Fibroblast of skin of back (primary cell): ENCODE measurements around the gene DNAH10. TPM values are rescaled to one million over a fixed set of nuclear protein-coding genes. Genes with fewer than 3 reads are reported as not detected.

Experiments
- DNase-seq: peaks from one replicate; pipeline ENCODE4 v3.0.0-alpha.2; 2013
- polyA plus RNA-seq, 2 experiments: library from polyadenylated mRNA; unstranded; fragments of 120-200 nt; gene quantifications; one replicate each; pipeline ENCODE4 v1.2.1, GENCODE V29; 2013; ENCODE audit not compliant: insufficient read length in 2 of 2

Gene DNAH10, protein sequence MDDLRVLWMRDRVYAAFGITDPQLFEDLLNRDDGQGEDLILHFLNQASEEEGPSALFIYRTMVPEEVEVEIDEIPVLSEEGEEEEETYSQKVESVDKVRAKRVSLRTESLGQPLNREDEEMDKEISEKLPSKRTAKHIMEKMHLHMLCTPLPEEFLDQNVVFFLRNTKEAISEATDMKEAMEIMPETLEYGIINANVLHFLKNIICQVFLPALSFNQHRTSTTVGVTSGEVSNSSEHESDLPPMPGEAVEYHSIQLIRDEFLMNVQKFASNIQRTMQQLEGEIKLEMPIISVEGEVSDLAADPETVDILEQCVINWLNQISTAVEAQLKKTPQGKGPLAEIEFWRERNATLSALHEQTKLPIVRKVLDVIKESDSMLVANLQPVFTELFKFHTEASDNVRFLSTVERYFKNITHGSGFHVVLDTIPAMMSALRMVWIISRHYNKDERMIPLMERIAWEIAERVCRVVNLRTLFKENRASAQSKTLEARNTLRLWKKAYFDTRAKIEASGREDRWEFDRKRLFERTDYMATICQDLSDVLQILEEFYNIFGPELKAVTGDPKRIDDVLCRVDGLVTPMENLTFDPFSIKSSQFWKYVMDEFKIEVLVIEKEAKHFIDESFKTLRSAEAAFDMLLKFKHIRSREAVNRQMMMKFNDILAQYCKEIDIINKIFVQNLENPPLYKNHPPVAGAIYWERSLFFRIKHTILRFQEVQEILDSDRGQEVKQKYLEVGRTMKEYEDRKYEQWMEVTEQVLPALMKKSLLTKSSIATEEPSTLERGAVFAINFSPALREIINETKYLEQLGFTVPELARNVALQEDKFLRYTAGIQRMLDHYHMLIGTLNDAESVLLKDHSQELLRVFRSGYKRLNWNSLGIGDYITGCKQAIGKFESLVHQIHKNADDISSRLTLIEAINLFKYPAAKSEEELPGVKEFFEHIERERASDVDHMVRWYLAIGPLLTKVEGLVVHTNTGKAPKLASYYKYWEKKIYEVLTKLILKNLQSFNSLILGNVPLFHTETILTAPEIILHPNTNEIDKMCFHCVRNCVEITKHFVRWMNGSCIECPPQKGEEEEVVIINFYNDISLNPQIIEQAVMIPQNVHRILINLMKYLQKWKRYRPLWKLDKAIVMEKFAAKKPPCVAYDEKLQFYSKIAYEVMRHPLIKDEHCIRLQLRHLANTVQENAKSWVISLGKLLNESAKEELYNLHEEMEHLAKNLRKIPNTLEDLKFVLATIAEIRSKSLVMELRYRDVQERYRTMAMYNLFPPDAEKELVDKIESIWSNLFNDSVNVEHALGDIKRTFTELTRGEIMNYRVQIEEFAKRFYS (N-terminal part only)
- polyA plus RNA-seq (2013, experiment 1 of 2; ENCODE audit: insufficient read length): 2.8 TPM
- 2.2 TPM for polyA plus RNA-seq (2013, experiment 2 of 2; ENCODE audit: insufficient read length)

DNA sequence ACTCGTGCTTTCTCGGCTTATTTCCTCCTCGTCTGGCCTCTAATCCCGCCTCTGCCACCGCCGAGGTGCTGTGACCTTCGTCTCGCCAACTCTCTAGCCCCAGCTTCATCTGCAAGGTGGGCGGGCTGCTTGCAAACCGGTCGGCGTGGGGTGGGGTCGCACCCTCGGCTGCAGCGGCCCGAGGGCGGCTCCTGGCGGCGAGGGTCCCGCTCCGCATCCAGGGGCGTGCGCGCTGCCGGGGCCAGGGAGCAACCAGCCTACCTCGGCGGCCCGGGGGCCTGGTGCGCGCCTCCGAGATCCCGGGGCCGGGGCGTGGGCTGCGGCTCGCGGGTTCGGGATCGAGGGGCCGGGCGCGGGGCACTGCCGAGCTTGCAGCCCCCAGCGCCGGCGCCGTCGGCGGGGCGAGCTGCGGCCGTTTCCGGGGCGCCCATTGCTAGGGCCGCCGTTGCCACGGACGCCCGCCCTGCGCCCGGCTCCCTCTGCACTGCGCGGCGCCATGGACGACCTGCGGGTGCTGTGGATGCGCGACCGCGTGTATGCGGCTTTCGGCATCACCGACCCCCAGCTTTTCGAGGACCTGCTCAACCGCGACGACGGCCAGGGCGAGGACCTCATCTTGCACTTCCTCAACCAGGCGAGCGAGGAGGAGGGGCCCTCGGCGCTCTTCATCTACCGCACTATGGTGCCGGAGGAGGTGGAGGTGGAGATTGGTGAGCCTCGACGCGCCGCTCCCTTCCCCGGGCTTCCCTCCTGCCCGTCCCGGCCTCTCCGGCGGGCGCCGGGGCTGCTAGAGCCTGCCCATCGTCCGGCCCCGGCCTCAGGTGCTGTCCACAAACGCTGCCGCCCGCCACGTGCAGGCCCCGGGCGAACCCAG lies at the start of gene DNAH10:
Gene DNAH10, plus strand, starts transcription at position 461 of the 874 bp plus-strand sequence. Its CDS starts 36 bp downstream, at position 497.
- peak; percentile 11 for DNase-seq

DNA sequence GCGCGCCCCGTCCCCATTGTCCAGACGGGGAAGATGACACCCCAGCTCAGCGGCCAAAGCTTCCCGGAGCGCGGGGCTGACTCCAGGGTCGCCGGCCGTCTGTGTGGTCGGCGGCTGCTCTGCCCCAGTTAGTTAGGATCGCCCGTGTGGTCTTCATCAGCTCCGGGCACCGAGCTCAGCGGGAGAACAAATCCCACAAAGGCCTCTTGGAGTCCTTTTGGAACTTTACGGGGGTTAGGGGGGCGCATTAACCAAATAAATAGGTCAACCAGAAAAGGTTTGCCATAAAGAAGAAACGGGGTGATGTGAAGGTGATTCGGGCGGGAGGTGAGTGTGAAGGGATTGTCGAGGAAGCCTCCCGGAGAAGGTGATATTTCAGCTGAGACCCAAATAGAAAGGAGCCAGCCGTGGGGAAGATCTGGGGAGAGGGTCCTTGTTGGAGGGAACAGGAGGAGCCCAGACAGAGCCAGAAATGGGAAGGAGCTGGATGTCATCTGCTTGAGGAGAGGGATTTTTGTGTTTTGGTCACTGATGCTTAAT lies 49.3 kb upstream of the DNAH10 start:
- peak; percentile 3 for DNase-seq

GRCh38 chr12:123713398-123713797 lies 48.7 kb upstream of the DNAH10 start:
- DNase-seq: no peak

DNA sequence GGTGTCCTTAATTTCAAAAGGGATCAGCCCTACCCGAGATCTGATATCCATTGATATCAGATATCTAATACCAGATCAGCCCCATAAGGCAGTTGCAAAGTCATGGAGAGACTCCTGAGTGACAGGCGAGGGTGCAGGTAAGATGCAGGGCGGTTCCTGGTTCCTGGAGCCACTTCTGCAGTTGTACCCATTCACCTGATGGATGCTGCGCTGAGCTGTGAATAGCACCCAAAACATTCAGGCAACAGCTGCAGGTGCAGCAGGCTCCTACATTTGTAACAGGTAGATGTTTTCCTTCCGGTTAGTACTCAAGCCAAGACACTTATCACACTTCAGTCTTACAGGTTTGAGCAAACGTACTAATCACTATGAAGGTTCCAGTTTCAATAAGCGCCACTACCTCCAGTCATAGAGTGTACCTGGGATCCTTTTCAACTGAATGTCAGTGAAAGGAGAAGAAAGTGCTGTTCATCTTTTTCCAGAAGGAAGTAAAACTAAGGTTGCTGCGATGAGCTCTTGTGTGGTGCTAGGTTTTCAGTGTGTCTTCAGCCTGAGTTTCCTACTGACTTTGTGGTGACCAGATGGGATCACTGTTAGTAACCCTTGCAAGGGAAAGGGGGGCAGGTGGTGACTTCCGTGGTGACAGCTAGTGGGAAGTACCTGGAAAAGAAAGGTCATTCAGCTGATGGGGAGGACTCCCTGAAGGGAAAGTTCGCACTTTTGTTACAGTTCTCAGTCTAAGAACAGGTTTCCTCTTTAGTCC lies 48.1 kb upstream of the DNAH10 start:
- no peak for DNase-seq

- DNase-seq: no peak
Measured at GRCh38 chr12:123715195-123715594, 46.9 kb upstream of the DNAH10 start.

DNA sequence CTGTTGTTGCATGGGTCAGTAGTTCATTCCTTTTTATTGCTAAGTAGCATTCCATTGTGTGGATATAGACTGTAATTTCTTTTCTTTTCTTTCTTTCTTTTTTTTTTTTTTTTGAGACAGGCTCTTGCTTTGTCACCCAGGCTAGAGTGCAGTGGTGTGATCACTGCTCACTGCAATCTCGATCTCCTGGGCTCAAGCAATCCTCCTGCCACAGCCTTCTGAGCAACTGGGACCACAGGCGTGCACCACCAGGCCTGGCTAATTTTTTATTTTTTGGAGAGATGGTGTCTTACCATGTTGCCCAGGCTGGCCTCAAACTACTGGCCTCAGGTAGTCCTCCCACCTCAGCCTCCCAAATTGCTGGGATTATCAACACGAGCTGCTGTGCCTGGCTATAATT lies 44.8 kb upstream of the DNAH10 start:
- DNase-seq: no peak

DNA sequence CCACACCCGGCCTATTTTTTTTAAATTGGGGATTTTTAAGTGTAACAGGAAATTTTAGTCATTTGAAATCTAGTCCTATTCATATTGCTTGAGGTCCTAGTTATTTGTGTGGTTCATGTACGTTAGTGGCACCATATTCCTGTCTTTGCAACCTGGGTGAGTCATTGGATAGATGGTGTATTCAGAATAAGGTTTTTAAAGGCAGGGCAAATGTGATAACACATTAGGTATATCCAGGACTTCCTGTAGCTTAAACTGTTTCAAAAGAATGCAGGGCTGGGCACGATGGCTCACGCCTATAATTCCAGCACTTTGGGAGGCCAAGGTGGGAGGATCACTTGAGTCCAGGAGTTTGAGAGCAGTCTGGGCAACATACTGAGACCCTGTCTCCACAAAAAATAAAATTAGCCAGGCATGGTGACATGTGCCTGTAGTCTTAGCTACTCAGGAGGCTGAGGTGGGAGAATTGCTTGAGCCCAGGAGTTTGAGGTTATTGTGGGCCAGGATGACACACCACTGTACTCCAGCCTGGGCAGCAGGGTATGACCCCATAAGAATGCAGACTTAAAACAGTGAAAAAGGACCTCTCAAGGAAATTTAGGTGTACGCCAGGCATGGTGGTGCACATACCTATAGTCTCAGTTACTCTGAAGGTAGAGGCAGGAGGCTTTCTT lies 41.8 kb upstream of the DNAH10 start:
- DNase-seq: no peak

DNA sequence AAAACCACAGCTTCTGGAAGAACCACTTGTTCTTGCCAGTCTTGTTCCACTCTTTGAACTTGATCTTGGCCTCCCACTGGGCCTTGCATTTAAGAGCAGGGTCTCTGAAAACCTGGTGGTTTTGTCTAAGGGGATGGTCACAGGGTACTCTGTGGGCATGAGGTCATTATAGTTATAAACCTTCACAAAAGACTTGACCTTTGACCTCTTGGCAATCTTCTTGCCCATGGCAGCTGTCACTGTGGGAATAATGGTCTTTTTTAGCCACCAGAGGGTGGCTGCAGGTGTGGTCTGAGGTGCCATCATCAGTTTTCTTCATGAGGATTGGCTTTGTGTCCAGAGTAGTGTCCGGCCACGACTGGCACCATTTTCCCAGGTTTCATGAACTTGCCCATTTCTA lies 40.9 kb upstream of the DNAH10 start:
- DNase-seq: no peak

- no peak for DNase-seq
Measured at GRCh38 chr12:123723011-123723410, 39.1 kb upstream of the DNAH10 start.

- DNase-seq: no peak
Measured at GRCh38 chr12:123723765-123724164, 38.3 kb upstream of the DNAH10 start.

GRCh38 chr12:123726244-123726643 lies 35.9 kb upstream of the DNAH10 start:
- no peak for DNase-seq

- DNase-seq: no peak
Measured at GRCh38 chr12:123726962-123727361, 35.1 kb upstream of the DNAH10 start.

- no peak for DNase-seq
Measured at GRCh38 chr12:123727878-123728277, 34.2 kb upstream of the DNAH10 start.

- no peak for DNase-seq
Measured at GRCh38 chr12:123731596-123731995, 30.5 kb upstream of the DNAH10 start.

DNA sequence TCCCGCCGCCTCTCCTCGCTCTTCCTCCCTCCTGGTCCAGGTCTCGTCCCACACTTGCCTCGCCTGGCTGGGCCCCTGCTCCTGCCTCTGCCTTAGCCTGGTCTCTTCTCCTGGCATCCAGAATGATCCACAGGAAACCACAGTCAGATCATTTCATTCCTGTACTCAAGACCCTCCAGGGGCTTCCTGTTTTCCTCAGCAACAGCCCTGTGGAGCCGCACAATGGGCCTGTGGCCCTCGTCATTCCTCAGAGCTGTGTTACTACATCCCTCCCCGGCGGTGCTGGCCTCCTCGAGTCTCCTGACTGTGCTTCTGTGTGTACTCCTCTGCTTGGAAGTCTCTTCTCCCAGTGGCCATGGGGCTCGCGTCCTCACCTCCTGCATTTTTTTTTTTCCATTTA lies 29.9 kb upstream of the DNAH10 start:
- no peak for DNase-seq

DNA sequence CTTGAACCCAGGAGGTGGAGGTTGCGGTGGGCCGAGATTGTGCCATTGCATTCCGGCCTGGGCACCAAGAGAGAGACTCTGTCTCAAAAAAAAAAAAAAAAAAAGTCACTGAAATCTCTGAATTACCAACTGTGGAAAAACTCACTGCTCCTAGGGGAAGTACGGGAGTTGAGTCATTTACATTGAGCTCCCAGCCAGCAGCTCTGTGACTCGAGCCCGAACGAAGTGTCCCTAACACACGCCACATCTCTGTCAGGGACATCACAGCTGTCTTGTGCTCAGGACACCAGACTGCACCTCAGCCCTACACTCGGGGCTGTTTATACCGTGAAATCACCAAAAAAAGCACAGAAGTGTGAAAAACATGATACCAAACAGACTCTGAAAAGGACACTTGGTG lies 28.9 kb upstream of the DNAH10 start:
- no peak for DNase-seq

GRCh38 chr12:123734268-123734667 lies 27.8 kb upstream of the DNAH10 start:
- no peak for DNase-seq

- no peak for DNase-seq
Measured at GRCh38 chr12:123741937-123742572, 20.0 kb upstream of the DNAH10 start.

DNA sequence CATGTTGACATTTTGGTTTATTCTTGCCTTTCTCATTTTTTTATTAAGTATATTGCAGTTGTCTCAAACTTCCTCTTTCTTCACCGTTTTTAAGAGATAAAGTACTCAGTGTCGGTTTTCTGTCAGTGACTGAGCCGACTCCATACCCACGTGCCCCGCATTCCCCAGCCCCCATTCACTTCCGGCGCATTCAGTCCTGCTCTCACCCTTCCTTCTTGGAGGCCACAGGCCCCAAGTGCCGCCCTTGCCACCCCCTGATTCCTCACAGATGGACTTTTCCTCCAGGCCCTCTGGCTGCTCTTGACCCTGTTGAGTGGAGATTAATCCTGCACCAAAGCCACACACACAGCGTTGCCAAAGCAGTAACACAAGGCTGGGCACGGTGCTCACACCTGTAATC lies 19.1 kb upstream of the DNAH10 start:
- DNase-seq: no peak
